H9 (cell line): ENCODE results near the gene ZDHHC24. TPM values are rescaled to one million over a fixed set of nuclear protein-coding genes. Genes with fewer than 3 reads are reported as not detected.

ENCODE experiments used
- DNase-seq: peaks from one replicate; pipeline ENCODE4 v3.0.0-alpha.2; 2017
- H2AFZ ChIP-seq: one replicate; pipeline ENCODE4 v1.6.1; 2013; ENCODE audit warnings: mild to moderate bottlenecking, low read length, control low read depth, moderate library complexity
- H2AK5ac ChIP-seq: 2 replicates; pipeline ENCODE4 v1.6.1; 2013; ENCODE audit warnings: low read length, control low read depth, mixed read lengths; ENCODE audit not compliant: insufficient read length
- H2BK120ac ChIP-seq: one replicate; pipeline ENCODE4 v1.6.1; 2013; ENCODE audit warnings: low read depth, mild to moderate bottlenecking, low read length, control low read depth, inconsistent platforms; ENCODE audit not compliant: poor library complexity, severe bottlenecking
- H2BK12ac ChIP-seq: 2 replicates; pipeline ENCODE4 v1.6.1; 2013; ENCODE audit warnings: low read length, control low read depth, mixed read lengths, low read depth; ENCODE audit not compliant: insufficient read length
- H2BK15ac ChIP-seq: 2 replicates; pipeline ENCODE4 v1.6.1; 2013; ENCODE audit warnings: low read depth, low read length, control low read depth
- H2BK20ac ChIP-seq: one replicate; pipeline ENCODE4 v1.6.1; 2013; ENCODE audit warnings: low read depth, mild to moderate bottlenecking, low read length, control low read depth, inconsistent platforms; ENCODE audit not compliant: poor library complexity, severe bottlenecking
- H2BK5ac ChIP-seq: 2 replicates; pipeline ENCODE4 v1.6.1; 2013; ENCODE audit warnings: low read length, control low read depth, mixed read lengths; ENCODE audit not compliant: insufficient read length
- H3K14ac ChIP-seq: 2 replicates; pipeline ENCODE4 v1.6.1; 2013; ENCODE audit warnings: low read length, control low read depth; ENCODE audit not compliant: insufficient read depth
- H3K18ac ChIP-seq: 2 replicates; pipeline ENCODE4 v1.6.1; 2013; ENCODE audit warnings: low read depth, mild to moderate bottlenecking, mixed read lengths, low read length, control low read depth; ENCODE audit not compliant: insufficient read length
- H3K23ac ChIP-seq: 2 replicates; pipeline ENCODE4 v1.6.1; 2013; ENCODE audit warnings: low read length, control low read depth, mixed read lengths, low read depth; ENCODE audit not compliant: insufficient read length
- H3K23me2 ChIP-seq: 2 replicates; pipeline ENCODE4 v1.6.1; 2013; ENCODE audit warnings: low read depth, mild to moderate bottlenecking, mixed read lengths, low read length, control low read depth; ENCODE audit not compliant: insufficient read length, poor library complexity, severe bottlenecking
- H3K27ac ChIP-seq: 2 replicates; pipeline ENCODE4 v1.5.1; 2013; ENCODE audit warnings: low read length, control low read depth, mixed read lengths, low read depth; ENCODE audit not compliant: insufficient read length
- H3K27me3 ChIP-seq: 2 replicates; pipeline ENCODE4 v1.6.1; 2013; ENCODE audit warnings: low read length, control low read depth, inconsistent platforms; ENCODE audit not compliant: insufficient read depth
- H3K4ac ChIP-seq: 2 replicates; pipeline ENCODE4 v1.6.1; 2013; ENCODE audit warnings: low read depth, mild to moderate bottlenecking, control low read depth, inconsistent platforms, low read length, moderate library complexity
- H3K4me1 ChIP-seq: 2 replicates; pipeline ENCODE4 v1.6.1; 2013; ENCODE audit warnings: low read length, control low read depth, inconsistent platforms; ENCODE audit not compliant: insufficient read depth
- H3K4me2 ChIP-seq: 2 replicates; pipeline ENCODE4 v1.6.1; 2013; ENCODE audit warnings: low read length, control low read depth, mixed read lengths; ENCODE audit not compliant: insufficient read length, insufficient read depth
- H3K56ac ChIP-seq: 2 replicates; pipeline ENCODE4 v1.6.1; 2013; ENCODE audit warnings: low read depth, mild to moderate bottlenecking, mixed read lengths, low read length, control low read depth; ENCODE audit not compliant: insufficient read length
- H3K79me1 ChIP-seq: 2 replicates; pipeline ENCODE4 v1.6.1; 2013; ENCODE audit warnings: low read depth, mild to moderate bottlenecking, moderate library complexity, low read length, control low read depth, inconsistent platforms; ENCODE audit not compliant: insufficient read depth, poor library complexity, severe bottlenecking
- H3K79me2 ChIP-seq: 2 replicates; pipeline ENCODE4 v1.6.1; 2013; ENCODE audit warnings: low read length, control low read depth, inconsistent platforms; ENCODE audit not compliant: insufficient read depth
- H3K9ac ChIP-seq: 2 replicates; pipeline ENCODE4 v1.6.1; 2013; ENCODE audit warnings: low read length, control low read depth, mixed read lengths; ENCODE audit not compliant: insufficient read length; ENCODE audit errors: extremely low read depth
- H3K9me3 ChIP-seq: one replicate; pipeline ENCODE4 v1.6.1; 2013; ENCODE audit warnings: low read depth, low read length, inconsistent platforms; ENCODE audit not compliant: control insufficient read depth
- H3T11ph ChIP-seq: one replicate; pipeline ENCODE4 v1.6.1; 2013; ENCODE audit warnings: mild to moderate bottlenecking, low read length, control low read depth, inconsistent platforms
- H4K20me1 ChIP-seq: one replicate; pipeline ENCODE4 v1.6.1; 2013; ENCODE audit not compliant: control insufficient read depth, insufficient read length, insufficient read depth
- H4K5ac ChIP-seq: 2 replicates; pipeline ENCODE4 v1.6.1; 2013; ENCODE audit warnings: low read depth, mild to moderate bottlenecking, mixed read lengths, low read length, control low read depth; ENCODE audit not compliant: insufficient read length
- H4K8ac ChIP-seq: replicated peaks from 2 replicates; pipeline ENCODE4 v1.6.1; 2013; ENCODE audit warnings: low read length, control low read depth, mixed read lengths, low read depth; ENCODE audit not compliant: insufficient read length
- H4K91ac ChIP-seq: 2 replicates; pipeline ENCODE4 v1.6.1; 2013; ENCODE audit warnings: low read depth, mild to moderate bottlenecking, moderate library complexity, mixed read lengths, low read length, control low read depth; ENCODE audit not compliant: insufficient read length
- H3K27ac Mint-ChIP-seq, 3 experiments: 2 replicates in 2 of 3; 3 replicates in 1 of 3; pipeline ENCODE4 v1.8.0; 2020 to 2021; ENCODE audit warnings: mixed read lengths in 3 of 3, mild to moderate bottlenecking in 1 of 3, moderate library complexity in 1 of 3
- H3K27me3 Mint-ChIP-seq: 2 replicates; pipeline ENCODE4 v1.8.0; 2021; ENCODE audit warnings: low read depth, mild to moderate bottlenecking, moderate library complexity, mixed read lengths
- H3K36me3 Mint-ChIP-seq, 3 experiments: 2 replicates in 2 of 3; 3 replicates in 1 of 3; pipeline ENCODE4 v1.8.0; 2020 to 2021; ENCODE audit warnings: low read depth in 3 of 3, mixed read lengths in 3 of 3; ENCODE audit not compliant: insufficient read depth in 1 of 3
- H3K4me1 Mint-ChIP-seq, 2 experiments: 2 replicates each; pipeline ENCODE4 v1.8.0; 2020; ENCODE audit warnings: mixed read lengths in 2 of 2
- H3K4me3 Mint-ChIP-seq, 2 experiments: 2 replicates in 1 of 2; 3 replicates in 1 of 2; pipeline ENCODE4 v1.8.0; 2020 to 2021; ENCODE audit warnings: mild to moderate bottlenecking in 2 of 2, mixed read lengths in 2 of 2, moderate library complexity in 1 of 2
- H3K9me3 Mint-ChIP-seq, 2 experiments: 2 replicates in 1 of 2; 3 replicates in 1 of 2; pipeline ENCODE4 v1.8.0; 2020; ENCODE audit warnings: mild to moderate bottlenecking in 2 of 2, mixed read lengths in 2 of 2, moderate library complexity in 1 of 2
- WGBS: extraction: QIAGEN DNeasy Blood & Tissue Kit; methylation state at CpG from one replicate; pipeline ENCODE4 v1.1.7; 2013; ENCODE audit warnings: missing lambda C conversion rate, low lambda C conversion rate, mixed read lengths; ENCODE audit not compliant: insufficient read length; ENCODE audit errors: extremely low coverage; 5-methylcytosine and 5-hydroxymethylcytosine counted together
- total RNA-seq: library from RNA; stranded (reverse); gene quantifications from 2 replicates; pipeline ENCODE4 v1.2.1, GENCODE V29; 2021
- TF ChIP-seq, protein P1 (sequence below): fragments of 200-600 bp; sonication (generic); conservative IDR thresholded peaks from 3 replicates; pipeline ENCODE4 v1.8.0; 2021; ENCODE audit warnings: antibody characterized with exemption, mild to moderate bottlenecking

The ZDHHC24 gene
- total RNA-seq, 1 experiment from 2014 or later: 8.9 TPM

DNA sequence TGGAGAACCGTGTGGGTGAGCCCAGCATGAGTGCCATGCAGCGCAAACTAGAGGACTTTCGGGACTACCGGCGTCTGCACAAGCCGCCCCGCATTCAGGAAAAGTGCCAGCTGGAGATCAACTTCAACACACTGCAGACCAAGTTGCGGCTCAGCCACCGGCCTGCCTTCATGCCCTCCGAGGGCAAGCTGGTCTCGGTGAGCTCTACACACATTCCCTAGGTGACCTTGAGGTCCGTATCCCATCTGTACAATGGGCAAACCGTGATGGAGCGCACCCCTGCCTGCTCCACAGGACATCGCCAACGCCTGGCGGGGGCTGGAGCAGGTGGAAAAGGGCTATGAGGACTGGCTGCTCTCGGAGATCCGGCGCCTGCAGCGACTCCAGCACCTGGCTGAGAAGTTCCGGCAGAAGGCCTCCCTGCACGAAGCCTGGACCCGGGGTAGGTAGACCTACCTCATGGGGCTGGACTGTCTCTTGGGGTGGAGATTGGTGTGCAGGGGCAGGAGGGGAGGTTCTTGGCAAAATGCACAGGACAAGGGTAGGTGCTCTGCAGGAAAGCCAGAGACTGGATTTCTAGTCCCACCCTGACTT, 12.0 kb upstream of the ZDHHC24 start:
- Mint-ChIP-seq H3K9me3 (no peaks in the 10 kb centered on the region), H3K27me3 (no peaks in the 10 kb centered on the region), H3K36me3 (peaks cover 18 to 81% (median 70%) of the 10 kb centered on the region in 3 experiments), H3K4me1 (peaks cover 0 to 6% of the 10 kb centered on the region in 2 experiments; a peak in 1 of 4 replicates), H3K4me3 (no peak overlapping the region), H3K27ac (no peak overlapping the region; a peak in 1 of 7 replicates)
- Histone ChIP-seq H2BK120ac (no peak overlapping the region), H3K79me2 (no peaks in the 10 kb centered on the region), H3K4me2 (no peak overlapping the region), H3K56ac (no peak overlapping the region), H3K23me2 (peaks cover 2% of the 10 kb centered on the region), H3K4ac (no peak overlapping the region), H4K20me1 (no peaks in the 10 kb centered on the region), H2BK12ac (no peak overlapping the region), H2BK20ac (no peak overlapping the region), H3K27me3 (no peaks in the 10 kb centered on the region), H3K9me3 (no peaks in the 10 kb centered on the region), H2AFZ (no peak overlapping the region), H3K23ac (no peak overlapping the region), H3T11ph (no peak overlapping the region), H3K9ac (no peak overlapping the region), H3K14ac (no peak overlapping the region), H4K8ac (no peak overlapping the region), H2BK15ac (no peak overlapping the region), H2BK5ac (no peak overlapping the region), H2AK5ac (no peak overlapping the region), H3K4me1 (no peaks in the 10 kb centered on the region), H3K27ac (no peak overlapping the region), H4K91ac (no peak overlapping the region), H3K18ac (no peak overlapping the region), H3K79me1 (no peaks in the 10 kb centered on the region), H4K5ac (no peak overlapping the region)
- no CpG with 5 or more reads among the region's 24 CpGs for WGBS
- no peak for DNase-seq
- TF ChIP-seq, protein P1, sequence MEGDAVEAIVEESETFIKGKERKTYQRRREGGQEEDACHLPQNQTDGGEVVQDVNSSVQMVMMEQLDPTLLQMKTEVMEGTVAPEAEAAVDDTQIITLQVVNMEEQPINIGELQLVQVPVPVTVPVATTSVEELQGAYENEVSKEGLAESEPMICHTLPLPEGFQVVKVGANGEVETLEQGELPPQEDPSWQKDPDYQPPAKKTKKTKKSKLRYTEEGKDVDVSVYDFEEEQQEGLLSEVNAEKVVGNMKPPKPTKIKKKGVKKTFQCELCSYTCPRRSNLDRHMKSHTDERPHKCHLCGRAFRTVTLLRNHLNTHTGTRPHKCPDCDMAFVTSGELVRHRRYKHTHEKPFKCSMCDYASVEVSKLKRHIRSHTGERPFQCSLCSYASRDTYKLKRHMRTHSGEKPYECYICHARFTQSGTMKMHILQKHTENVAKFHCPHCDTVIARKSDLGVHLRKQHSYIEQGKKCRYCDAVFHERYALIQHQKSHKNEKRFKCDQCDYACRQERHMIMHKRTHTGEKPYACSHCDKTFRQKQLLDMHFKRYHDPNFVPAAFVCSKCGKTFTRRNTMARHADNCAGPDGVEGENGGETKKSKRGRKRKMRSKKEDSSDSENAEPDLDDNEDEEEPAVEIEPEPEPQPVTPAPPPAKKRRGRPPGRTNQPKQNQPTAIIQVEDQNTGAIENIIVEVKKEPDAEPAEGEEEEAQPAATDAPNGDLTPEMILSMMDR: no peak
